ENCODE results near the gene FBF1. TPM values are rescaled to one million over a fixed set of nuclear protein-coding genes. Genes with fewer than 3 reads are reported as not detected.
A peak's percentile ranks its signal among the peaks of the same experiment; 100 is the strongest.

The FBF1 gene
- total and polyA plus RNA-seq, 2 of the 8 experiments (the other 6 are each of a cell fraction or from before 2014, with no cell fraction given): 8.1 to 13.1 TPM

GRCh38 chr17:75877752-75878173 is 63.1 kb downstream of the FBF1 start (continued):
- TF ChIP-seq ATF2 (IDR thresholded peaks at IDR 0.05; ENCODE audit: low read length): no peak
- no peak for TF ChIP-seq CEBPB (IDR thresholded peaks at IDR 0.05; ENCODE audit: low read depth, low read length)
- TF ChIP-seq POLR2A (IDR thresholded peaks at IDR 0.05; ENCODE audit: control extremely low read depth in 1 of 2, low read depth in 2 of 2, low read length in 2 of 2): no peak
- no peak for TF ChIP-seq RFX5 (IDR thresholded peaks at IDR 0.05; ENCODE audit: borderline replicate concordance, low read depth, low read length)
- no peak for TF ChIP-seq ZNF274 (IDR thresholded peaks at IDR 0.05; ENCODE audit: borderline replicate concordance, extremely low read depth, low read length)
- no peak for TF ChIP-seq SP2 (IDR thresholded peaks at IDR 0.05; ENCODE audit: low read length)
- 0 out of 4 replicates have a peak, but pooled peaks have one; percentile 18 to 45 for TF ChIP-seq SIN3A (conservative IDR thresholded peaks at IDR 0.05 in 1 of 2, IDR thresholded peaks at IDR 0.05 in 1 of 2; ENCODE audit: low read depth in 1 of 2, low read length in 2 of 2)
- TF ChIP-seq E2F6 (IDR thresholded peaks at IDR 0.05): peak; percentile 63
- TF ChIP-seq USF2 (IDR thresholded peaks at IDR 0.05; ENCODE audit: low read length): no peak
- TF ChIP-seq BRCA1 (IDR thresholded peaks at IDR 0.05; ENCODE audit: low read depth, low read length): no peak
- TF ChIP-seq MAFK (IDR thresholded peaks at IDR 0.05; ENCODE audit: low read depth, low read length): no peak
- peak; percentile 53 to 69 (median 57) for TF ChIP-seq CTCF (IDR thresholded peaks at IDR 0.05; ENCODE audit: control extremely low read depth in 1 of 3, insufficient read depth in 1 of 3, low read depth in 1 of 3, low read length in 3 of 3)
- no peak for TF ChIP-seq NANOG (IDR thresholded peaks at IDR 0.05; ENCODE audit: insufficient read depth, low read depth, low read length, poor library complexity, severe bottlenecking)
- TF ChIP-seq KDM4A (IDR thresholded peaks at IDR 0.05; ENCODE audit: low read depth, low read length, severe bottlenecking): peak; percentile 73
- peak; percentile 11 for TF ChIP-seq EZH2 (IDR thresholded peaks at IDR 0.05; ENCODE audit: low read depth, low read length, severe bottlenecking)
- no peak for TF ChIP-seq JUN (IDR thresholded peaks at IDR 0.05; ENCODE audit: low read depth, low read length)
- no peak for TF ChIP-seq SP1 (IDR thresholded peaks at IDR 0.05; ENCODE audit: low read depth, low read length)
- no peak; the same call in none of the 2 replicates for TF ChIP-seq SUZ12 (IDR thresholded peaks at IDR 0.05; ENCODE audit: low read length)
- no peak for TF ChIP-seq BCL11A (IDR thresholded peaks at IDR 0.05; ENCODE audit: low read depth in 2 of 2, low read length in 2 of 2)
